ENCODE results near the gene SP1. TPM values are rescaled to one million over a fixed set of nuclear protein-coding genes. Genes with fewer than 3 reads are reported as not detected.

Gene SP1
- total RNA-seq, 1 donor = 50.3 TPM

DNA sequence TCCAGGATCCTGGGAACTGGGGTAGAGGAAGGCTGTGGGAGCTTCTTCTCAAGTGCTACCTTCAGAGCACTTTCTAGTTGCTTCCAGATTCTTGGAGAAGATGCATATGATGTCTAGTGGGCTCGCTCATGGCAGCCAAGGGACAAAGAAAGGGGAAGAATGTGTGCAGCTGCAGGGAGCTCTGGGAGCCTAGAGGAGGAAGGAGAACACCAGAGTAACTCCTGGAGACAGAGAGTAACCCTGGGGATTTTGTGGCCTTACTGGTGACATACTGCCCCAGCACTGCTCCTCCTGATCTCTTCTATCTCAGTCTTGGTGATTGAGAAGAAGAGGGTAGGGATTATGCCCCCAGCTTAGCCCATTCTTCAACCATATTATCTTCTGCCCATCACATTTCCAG lies 33.5 kb upstream of the SP1 start:
- H4K20me1 ChIP-seq (ENCODE audit: insufficient read depth, low read length) = no peaks in the 10 kb centered on the region
- H3K79me2 ChIP-seq (ENCODE audit: insufficient read depth, low read length) = no peaks in the 10 kb centered on the region
- no peaks in the 10 kb centered on the region for H3K9me3 ChIP-seq (ENCODE audit: low read depth, low read length)
- TF ChIP-seq, protein P1, sequence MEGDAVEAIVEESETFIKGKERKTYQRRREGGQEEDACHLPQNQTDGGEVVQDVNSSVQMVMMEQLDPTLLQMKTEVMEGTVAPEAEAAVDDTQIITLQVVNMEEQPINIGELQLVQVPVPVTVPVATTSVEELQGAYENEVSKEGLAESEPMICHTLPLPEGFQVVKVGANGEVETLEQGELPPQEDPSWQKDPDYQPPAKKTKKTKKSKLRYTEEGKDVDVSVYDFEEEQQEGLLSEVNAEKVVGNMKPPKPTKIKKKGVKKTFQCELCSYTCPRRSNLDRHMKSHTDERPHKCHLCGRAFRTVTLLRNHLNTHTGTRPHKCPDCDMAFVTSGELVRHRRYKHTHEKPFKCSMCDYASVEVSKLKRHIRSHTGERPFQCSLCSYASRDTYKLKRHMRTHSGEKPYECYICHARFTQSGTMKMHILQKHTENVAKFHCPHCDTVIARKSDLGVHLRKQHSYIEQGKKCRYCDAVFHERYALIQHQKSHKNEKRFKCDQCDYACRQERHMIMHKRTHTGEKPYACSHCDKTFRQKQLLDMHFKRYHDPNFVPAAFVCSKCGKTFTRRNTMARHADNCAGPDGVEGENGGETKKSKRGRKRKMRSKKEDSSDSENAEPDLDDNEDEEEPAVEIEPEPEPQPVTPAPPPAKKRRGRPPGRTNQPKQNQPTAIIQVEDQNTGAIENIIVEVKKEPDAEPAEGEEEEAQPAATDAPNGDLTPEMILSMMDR (IDR thresholded peaks at IDR 0.05; ENCODE audit: extremely low read depth, low read depth, low read length) = no peak
- H3K27ac ChIP-seq (ENCODE audit: low read depth, low read length) = no peak overlapping the region
- no peak overlapping the region for H3K4me3 ChIP-seq (ENCODE audit: insufficient read depth, low read length)
- H3K4me2 ChIP-seq (ENCODE audit: insufficient read depth, low read length) = no peak overlapping the region
- no peaks in the 10 kb centered on the region for H3K36me3 ChIP-seq (ENCODE audit: insufficient read depth, low read length)
- H3K27me3 ChIP-seq (ENCODE audit: insufficient read depth, low read length) = no peaks in the 10 kb centered on the region
- no peak overlapping the region for H2AFZ ChIP-seq (ENCODE audit: low read length)
- no peak for DNase-seq (ENCODE audit: insufficient read length, low spot score, missing footprints)
- peaks cover 23% of the 10 kb centered on the region for H3K4me1 ChIP-seq (ENCODE audit: insufficient read depth, low read length)

GRCh38 chr12:53347905-53348304 lies 32.1 kb upstream of the SP1 start:
- no peaks in the 10 kb centered on the region for H3K9me3 ChIP-seq (ENCODE audit: low read depth, low read length)
- no peaks in the 10 kb centered on the region for H3K36me3 ChIP-seq (ENCODE audit: insufficient read depth, low read length)
- no peaks in the 10 kb centered on the region for H3K27me3 ChIP-seq (ENCODE audit: insufficient read depth, low read length)
- TF ChIP-seq, protein P1 (IDR thresholded peaks at IDR 0.05; ENCODE audit: extremely low read depth, low read depth, low read length) = no peak
- no peak for DNase-seq (ENCODE audit: insufficient read length, low spot score, missing footprints)
- peaks cover 23% of the 10 kb centered on the region for H3K4me1 ChIP-seq (ENCODE audit: insufficient read depth, low read length)
- H3K79me2 ChIP-seq (ENCODE audit: insufficient read depth, low read length) = no peaks in the 10 kb centered on the region
- H2AFZ ChIP-seq (ENCODE audit: low read length) = no peak overlapping the region
- H3K27ac ChIP-seq (ENCODE audit: low read depth, low read length) = no peak overlapping the region
- no peaks in the 10 kb centered on the region for H4K20me1 ChIP-seq (ENCODE audit: insufficient read depth, low read length)
- no peak overlapping the region for H3K4me3 ChIP-seq (ENCODE audit: insufficient read depth, low read length)
- H3K4me2 ChIP-seq (ENCODE audit: insufficient read depth, low read length) = no peak overlapping the region

DNA sequence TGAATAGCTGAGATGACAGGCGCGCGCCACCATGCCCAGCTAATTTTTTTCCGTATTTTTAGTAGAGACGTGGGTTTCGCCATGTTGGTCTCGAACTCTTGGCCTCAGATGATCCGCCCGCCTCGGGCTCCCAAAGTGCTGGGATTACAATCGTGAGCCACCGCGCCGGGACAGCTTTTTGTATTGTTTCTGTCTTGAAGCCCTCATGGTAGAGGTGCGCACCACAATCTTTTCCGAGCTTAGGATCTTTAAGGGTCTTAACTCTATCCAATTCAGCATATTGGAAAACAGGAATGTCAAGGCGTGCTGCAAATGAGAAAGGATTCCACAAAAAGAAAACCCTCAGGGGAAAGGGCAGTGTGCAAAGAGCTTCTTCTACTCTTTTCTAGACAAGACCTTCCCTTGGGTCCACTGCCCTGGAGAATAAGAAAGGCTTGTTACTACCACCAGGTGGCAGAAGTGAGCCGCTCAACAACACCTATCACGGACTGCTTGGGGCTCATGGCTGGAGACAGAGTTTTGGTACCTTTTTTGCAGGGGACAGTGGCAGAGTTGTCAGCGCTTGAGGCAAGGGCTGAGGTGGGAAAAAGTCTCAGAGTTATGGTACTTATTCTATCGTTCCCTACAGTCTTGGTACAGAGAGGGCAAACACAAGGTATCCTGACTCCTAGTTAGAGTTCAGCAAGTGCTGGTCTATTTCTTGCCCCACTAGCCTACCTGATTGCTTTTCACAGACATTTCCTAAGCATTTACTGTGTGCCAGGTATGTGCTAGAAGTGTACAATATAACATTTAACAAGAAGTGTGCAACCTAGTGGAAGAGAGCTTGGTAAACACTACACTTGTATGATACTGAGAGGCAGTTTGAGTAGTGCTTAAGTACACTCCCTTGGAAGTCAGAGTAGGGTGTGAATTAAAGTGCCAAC lies 27.4 kb upstream of the SP1 start:
- Histone ChIP-seq H3K4me3 (ENCODE audit: insufficient read depth, low read length) (no peak overlapping the region), H3K27me3 (ENCODE audit: insufficient read depth, low read length) (no peaks in the 10 kb centered on the region), H3K79me2 (ENCODE audit: insufficient read depth, low read length) (no peaks in the 10 kb centered on the region), H2AFZ (ENCODE audit: low read length) (peak overlapping the region; percentile 63), H3K9me3 (ENCODE audit: low read depth, low read length) (no peaks in the 10 kb centered on the region), H3K36me3 (ENCODE audit: insufficient read depth, low read length) (no peaks in the 10 kb centered on the region), H3K4me1 (ENCODE audit: insufficient read depth, low read length) (peaks cover 6% of the 10 kb centered on the region), H3K27ac (ENCODE audit: low read depth, low read length) (no peak overlapping the region), H3K4me2 (ENCODE audit: insufficient read depth, low read length) (no peak overlapping the region), H4K20me1 (ENCODE audit: insufficient read depth, low read length) (no peaks in the 10 kb centered on the region)
- DNase-seq (ENCODE audit: insufficient read length, low spot score, missing footprints) = peak; percentile 95
- TF ChIP-seq, protein P1 (IDR thresholded peaks at IDR 0.05; ENCODE audit: extremely low read depth, low read depth, low read length) = peak; percentile 93

- H3K27ac ChIP-seq (ENCODE audit: low read depth, low read length) = no peak overlapping the region
- no peak overlapping the region for H3K4me3 ChIP-seq (ENCODE audit: insufficient read depth, low read length)
- H3K27me3 ChIP-seq (ENCODE audit: insufficient read depth, low read length) = no peaks in the 10 kb centered on the region
- DNase-seq (ENCODE audit: insufficient read length, low spot score, missing footprints) = no peak
- no peak overlapping the region for H3K4me2 ChIP-seq (ENCODE audit: insufficient read depth, low read length)
- H3K36me3 ChIP-seq (ENCODE audit: insufficient read depth, low read length) = no peaks in the 10 kb centered on the region
- no peaks in the 10 kb centered on the region for H3K79me2 ChIP-seq (ENCODE audit: insufficient read depth, low read length)
- H4K20me1 ChIP-seq (ENCODE audit: insufficient read depth, low read length) = no peaks in the 10 kb centered on the region
- no peaks in the 10 kb centered on the region for H3K9me3 ChIP-seq (ENCODE audit: low read depth, low read length)
- peak overlapping the region; percentile 63 for H2AFZ ChIP-seq (ENCODE audit: low read length)
- peaks cover 6% of the 10 kb centered on the region for H3K4me1 ChIP-seq (ENCODE audit: insufficient read depth, low read length)
- TF ChIP-seq, protein P1 (IDR thresholded peaks at IDR 0.05; ENCODE audit: extremely low read depth, low read depth, low read length) = no peak
These were observed 26.7 kb upstream of the SP1 start for GRCh38 chr12:53353257-53353655.
